Natural killer cell (primary cell): ENCODE measurements around the gene TBC1D22A. TPM values are rescaled to one million over a fixed set of nuclear protein-coding genes. Genes with fewer than 3 reads are reported as not detected.

Experiments used
- ATAC-seq, 3 donors: fragments of 150-1000 bp in 2 of 3; fragments of 200-7000 bp in 1 of 3; cut with Tn5 transposase; 1 replicate in 1 of 3; 2 replicates in 2 of 3; pipeline ENCODE4 v1.10.0; 2021; ENCODE audit warnings: mild to moderate bottlenecking in 2 of 3, moderate library complexity in 2 of 3
- DNase-seq, 2 donors: peaks; one replicate each; pipeline versions ENCODE4 v3.0.0 to v3.0.0-alpha.2; 2013 to 2021; ENCODE audit warnings: mixed read lengths in 1 of 2
- H3K27ac ChIP-seq: one replicate; pipeline ENCODE4 v1.5.1; 2013; ENCODE audit warnings: mild to moderate bottlenecking, low read length
- H3K27me3 ChIP-seq: one replicate; pipeline ENCODE4 v1.6.1; 2013; ENCODE audit warnings: low read length; ENCODE audit not compliant: control insufficient read depth, insufficient read depth
- H3K36me3 ChIP-seq: one replicate; pipeline ENCODE4 v1.6.1; 2013; ENCODE audit warnings: low read length; ENCODE audit not compliant: control insufficient read depth, insufficient read depth
- H3K4me1 ChIP-seq: one replicate; pipeline ENCODE4 v1.6.1; 2013; ENCODE audit warnings: low read length; ENCODE audit not compliant: control insufficient read depth, insufficient read depth
- H3K4me3 ChIP-seq: one replicate; pipeline ENCODE4 v1.5.1; 2013; ENCODE audit warnings: low read length
- H3K9me3 ChIP-seq: one replicate; pipeline ENCODE4 v1.6.1; 2013; ENCODE audit warnings: low read length; ENCODE audit not compliant: control insufficient read depth, insufficient read depth
- H3K27ac Mint-ChIP-seq, 2 donors: one replicate each; pipeline ENCODE4 v1.8.0; 2022; ENCODE audit warnings: mild to moderate bottlenecking in 2 of 2, mixed read lengths in 2 of 2, moderate library complexity in 1 of 2
- H3K27me3 Mint-ChIP-seq, 2 donors: one replicate each; pipeline ENCODE4 v1.8.0; 2022; ENCODE audit warnings: low read depth in 2 of 2, mixed read lengths in 2 of 2
- H3K36me3 Mint-ChIP-seq: one replicate; pipeline ENCODE4 v1.8.0; 2022; ENCODE audit warnings: mixed read lengths
- H3K4me1 Mint-ChIP-seq, 2 donors: one replicate each; pipeline ENCODE4 v1.8.0; 2022; ENCODE audit warnings: mixed read lengths in 2 of 2
- H3K4me3 Mint-ChIP-seq: one replicate; pipeline ENCODE4 v1.8.0; 2022; ENCODE audit warnings: mild to moderate bottlenecking, moderate library complexity, mixed read lengths
- H3K9me3 Mint-ChIP-seq, 2 donors: one replicate each; pipeline ENCODE4 v1.8.0; 2022; ENCODE audit warnings: mixed read lengths in 2 of 2
- WGBS: methylation state at CpG from one replicate; pipeline ENCODE4 v1.1.7; 2013; ENCODE audit warnings: missing lambda C conversion rate; ENCODE audit not compliant: insufficient coverage; 5-methylcytosine and 5-hydroxymethylcytosine counted together
- intact Hi-C: fragments of 100-400 bp; cut with micrococcal nuclease; formaldehyde crosslinking; loops from one replicate; pipeline ENCODE4 v1.14.2; 2022
- total RNA-seq, 4 donors: library from RNA; stranded (reverse); fragments of 120-200 nt in 1 of 4; gene quantifications; one replicate each; pipeline versions ENCODE4 v1.2.3 to v1.2.4, GENCODE V29; 2013 to 2022
- TF ChIP-seq, protein P1 (sequence below): fragments of 200-600 bp; IDR thresholded peaks from one replicate; pipeline ENCODE4 v1.8.0; 2022; ENCODE audit warnings: antibody characterized with exemption

The TBC1D22A gene
- total RNA-seq, 3 donors from 2014 or later (not counting 1 experiment from before 2014, with no cell fraction given) = 47.4 to 53.7 (median 53.2) TPM

DNA sequence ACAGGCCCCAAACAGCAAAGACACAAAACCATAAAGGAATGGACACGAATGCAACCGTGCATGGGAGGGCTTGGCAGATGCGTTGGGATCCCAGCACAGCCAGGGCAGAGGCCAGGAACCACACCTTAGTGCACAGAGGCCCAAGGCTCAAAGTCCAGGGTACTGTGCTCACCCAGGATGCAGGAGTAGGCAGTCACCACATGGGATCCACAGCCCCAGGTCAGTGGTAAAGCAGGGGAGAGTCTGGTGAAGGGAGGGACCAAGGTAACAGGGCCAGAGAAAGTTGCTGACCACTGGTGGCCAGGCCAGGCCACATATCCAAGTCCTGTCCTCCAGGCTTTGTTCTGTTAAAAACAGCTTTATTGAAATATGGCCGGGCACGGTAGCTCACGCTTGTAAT lies 17.9 kb upstream of the TBC1D22A start:
- TF ChIP-seq, protein P1, sequence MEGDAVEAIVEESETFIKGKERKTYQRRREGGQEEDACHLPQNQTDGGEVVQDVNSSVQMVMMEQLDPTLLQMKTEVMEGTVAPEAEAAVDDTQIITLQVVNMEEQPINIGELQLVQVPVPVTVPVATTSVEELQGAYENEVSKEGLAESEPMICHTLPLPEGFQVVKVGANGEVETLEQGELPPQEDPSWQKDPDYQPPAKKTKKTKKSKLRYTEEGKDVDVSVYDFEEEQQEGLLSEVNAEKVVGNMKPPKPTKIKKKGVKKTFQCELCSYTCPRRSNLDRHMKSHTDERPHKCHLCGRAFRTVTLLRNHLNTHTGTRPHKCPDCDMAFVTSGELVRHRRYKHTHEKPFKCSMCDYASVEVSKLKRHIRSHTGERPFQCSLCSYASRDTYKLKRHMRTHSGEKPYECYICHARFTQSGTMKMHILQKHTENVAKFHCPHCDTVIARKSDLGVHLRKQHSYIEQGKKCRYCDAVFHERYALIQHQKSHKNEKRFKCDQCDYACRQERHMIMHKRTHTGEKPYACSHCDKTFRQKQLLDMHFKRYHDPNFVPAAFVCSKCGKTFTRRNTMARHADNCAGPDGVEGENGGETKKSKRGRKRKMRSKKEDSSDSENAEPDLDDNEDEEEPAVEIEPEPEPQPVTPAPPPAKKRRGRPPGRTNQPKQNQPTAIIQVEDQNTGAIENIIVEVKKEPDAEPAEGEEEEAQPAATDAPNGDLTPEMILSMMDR = no peak
- H3K36me3 ChIP-seq = no peaks in the 10 kb centered on the region
- DNase-seq = no peak
- H3K4me3 ChIP-seq = no peak overlapping the region
- peaks cover 20% of the 10 kb centered on the region for H3K4me1 ChIP-seq
- no peak for ATAC-seq
- no peak overlapping the region for H3K4me3 Mint-ChIP-seq
- intact Hi-C loops = no loop called here
- no peaks in the 10 kb centered on the region for H3K27me3 Mint-ChIP-seq
- WGBS = 99% methylated on average over 6 of the region's 6 CpGs
- H3K9me3 ChIP-seq = no peaks in the 10 kb centered on the region
- H3K27me3 ChIP-seq = no peaks in the 10 kb centered on the region
- H3K9me3 Mint-ChIP-seq = no peaks in the 10 kb centered on the region
- no peak overlapping the region for H3K27ac ChIP-seq
- H3K36me3 Mint-ChIP-seq = no peaks in the 10 kb centered on the region
- peaks cover 10 to 17% of the 10 kb centered on the region in 2 donors for H3K4me1 Mint-ChIP-seq
- no peak overlapping the region for H3K27ac Mint-ChIP-seq

DNA sequence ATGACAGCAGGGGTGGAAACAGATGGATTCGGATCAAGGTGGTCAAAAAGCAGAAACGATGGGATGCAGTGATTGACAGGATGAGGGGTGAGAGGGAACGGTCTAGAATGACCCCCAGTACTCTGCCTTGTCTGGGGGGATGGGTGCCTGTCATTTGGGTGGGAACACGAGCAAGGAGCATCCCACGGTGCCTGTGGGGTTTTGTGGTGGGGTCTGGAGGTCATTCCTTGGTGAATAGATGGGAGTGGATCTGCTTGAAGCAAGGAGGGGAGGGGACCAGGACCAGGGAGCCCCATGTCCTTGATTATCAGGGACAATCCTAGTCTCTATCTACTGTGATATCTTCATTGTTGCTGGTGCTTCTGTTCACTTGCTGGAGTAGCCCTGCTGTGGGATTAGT lies 16.3 kb upstream of the TBC1D22A start:
- Histone ChIP-seq H3K4me1 (peaks cover 33% of the 10 kb centered on the region), H3K36me3 (no peaks in the 10 kb centered on the region), H3K4me3 (no peak overlapping the region), H3K27ac (no peak overlapping the region), H3K9me3 (no peaks in the 10 kb centered on the region), H3K27me3 (no peaks in the 10 kb centered on the region)
- H3K4me3 Mint-ChIP-seq = no peak overlapping the region
- ATAC-seq (no peak), DNase-seq (no peak)
- TF ChIP-seq, protein P1 = no peak
- intact Hi-C loops = no loop called here
- H3K27ac Mint-ChIP-seq = peak overlapping the region; percentile 22 to 48
- H3K36me3 Mint-ChIP-seq = no peaks in the 10 kb centered on the region
- peaks cover 22 to 27% of the 10 kb centered on the region in 2 donors for H3K4me1 Mint-ChIP-seq
- no peaks in the 10 kb centered on the region for H3K27me3 Mint-ChIP-seq
- WGBS = 87% methylated on average over 5 of the region's 5 CpGs
- H3K9me3 Mint-ChIP-seq = no peaks in the 10 kb centered on the region

DNA sequence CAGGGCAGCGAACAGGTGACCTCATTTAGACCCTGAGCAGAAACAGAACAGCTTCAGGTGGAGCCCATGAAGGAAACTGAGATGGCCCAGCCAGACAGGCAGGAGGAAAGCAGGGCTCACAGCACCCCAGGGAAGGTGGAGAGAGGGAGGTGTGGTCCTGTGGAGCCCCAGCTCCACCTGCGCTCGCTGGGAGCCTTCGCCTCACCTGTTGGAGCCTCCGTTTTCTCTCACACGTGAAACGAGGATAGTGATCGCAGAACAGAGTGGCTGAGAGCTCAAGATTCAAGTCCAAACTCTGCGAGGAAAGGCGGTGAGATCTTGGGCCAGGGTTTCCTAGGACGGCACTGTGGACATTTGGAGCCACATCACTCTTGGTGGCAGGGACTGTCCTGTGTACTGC lies 15.8 kb upstream of the TBC1D22A start:
- no peaks in the 10 kb centered on the region for H3K9me3 Mint-ChIP-seq
- ATAC-seq (no peak), DNase-seq (no peak)
- Histone ChIP-seq H3K27me3 (no peaks in the 10 kb centered on the region), H3K4me3 (no peak overlapping the region), H3K9me3 (no peaks in the 10 kb centered on the region), H3K4me1 (peaks cover 38% of the 10 kb centered on the region), H3K27ac (no peak overlapping the region), H3K36me3 (no peaks in the 10 kb centered on the region)
- no peaks in the 10 kb centered on the region for H3K27me3 Mint-ChIP-seq
- H3K36me3 Mint-ChIP-seq = no peaks in the 10 kb centered on the region
- H3K4me1 Mint-ChIP-seq = peaks cover 22 to 30% of the 10 kb centered on the region in 2 donors
- WGBS = 94% methylated on average over 11 of the region's 11 CpGs
- TF ChIP-seq, protein P1 = no peak
- H3K4me3 Mint-ChIP-seq = no peak overlapping the region
- peak overlapping the region; percentile 22 to 48 for H3K27ac Mint-ChIP-seq
- intact Hi-C loops = no loop called here

DNA sequence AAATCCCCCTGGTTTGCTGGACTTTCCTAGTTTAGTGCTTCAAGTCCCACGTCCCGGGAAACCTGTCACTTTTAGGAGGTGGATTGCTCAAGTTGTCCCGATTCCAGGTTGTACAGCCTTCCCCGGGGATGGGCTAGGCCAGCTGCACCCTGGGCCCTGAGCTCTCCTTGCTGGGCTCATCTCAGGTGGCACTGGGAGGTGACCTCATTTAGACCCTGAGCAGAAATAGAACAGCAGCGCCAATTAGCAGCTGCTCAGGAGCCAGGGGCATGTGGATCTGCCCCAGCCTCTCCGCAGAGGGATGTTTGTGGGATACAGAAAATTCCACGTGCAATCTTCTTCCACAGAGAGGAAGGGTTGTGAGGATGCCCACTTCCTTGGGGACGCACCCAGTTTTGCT lies 14.8 kb upstream of the TBC1D22A start:
- Histone ChIP-seq H3K27me3 (no peaks in the 10 kb centered on the region), H3K9me3 (no peaks in the 10 kb centered on the region), H3K4me1 (peaks cover 38% of the 10 kb centered on the region), H3K36me3 (no peaks in the 10 kb centered on the region), H3K27ac (no peak overlapping the region), H3K4me3 (no peak overlapping the region)
- peak overlapping the region; percentile 21 to 40 for H3K27ac Mint-ChIP-seq
- no peaks in the 10 kb centered on the region for H3K27me3 Mint-ChIP-seq
- H3K4me1 Mint-ChIP-seq = peaks cover 22 to 30% of the 10 kb centered on the region in 2 donors
- WGBS = 93% methylated on average over 8 of the region's 8 CpGs
- DNase-seq (no peak), ATAC-seq (no peak)
- H3K36me3 Mint-ChIP-seq = no peaks in the 10 kb centered on the region
- TF ChIP-seq, protein P1 = no peak
- no peak overlapping the region for H3K4me3 Mint-ChIP-seq
- no peaks in the 10 kb centered on the region for H3K9me3 Mint-ChIP-seq
- intact Hi-C loops = no loop called here
